GOT3 (cell line): ENCODE measurements around the gene NDUFB10.

Experiments used
- DNase-seq: peaks from one replicate; lab custom pipeline; 2025; ENCODE audit warnings: mixed read lengths; lab: John Stamatoyannopoulos, UW

NDUFB10 gene

GRCh38 chr16:2002406-2003230 lies 43.3 kb downstream of the NDUFB10 start:
- no peak for DNase-seq

- no peak for DNase-seq
These were observed 44.0 kb downstream of the NDUFB10 start for GRCh38 chr16:2003231-2003826.

- no peak for DNase-seq
These were observed 44.7 kb downstream of the NDUFB10 start for GRCh38 chr16:2003827-2004641.

GRCh38 chr16:2004795-2005517 lies 45.6 kb downstream of the NDUFB10 start:
- no peak for DNase-seq

- DNase-seq: no peak
These were observed 46.3 kb downstream of the NDUFB10 start for GRCh38 chr16:2005646-2006045.

GRCh38 chr16:2006317-2006716 lies 47.0 kb downstream of the NDUFB10 start:
- no peak for DNase-seq

- no peak for DNase-seq
These were observed 47.9 kb downstream of the NDUFB10 start for GRCh38 chr16:2007081-2007836.

GRCh38 chr16:2008009-2008526 lies 48.7 kb downstream of the NDUFB10 start:
- DNase-seq: no peak

GRCh38 chr16:2008631-2009163 lies 49.4 kb downstream of the NDUFB10 start:
- no peak for DNase-seq

GRCh38 chr16:2009164-2009711 lies 49.9 kb downstream of the NDUFB10 start:
- DNase-seq: no peak

GRCh38 chr16:2009791-2010510 lies 50.6 kb downstream of the NDUFB10 start, which contains the start of gene ZNF598:
Gene ZNF598 (minus strand): TSS chr16:2009821.
- DNase-seq: no peak
